ENCODE results near the gene TEF. TPM values are rescaled to one million over a fixed set of nuclear protein-coding genes. Genes with fewer than 3 reads are reported as not detected.

Gene TEF
- total RNA-seq, 1 donor from 2014 or later = 29.7 TPM

DNA sequence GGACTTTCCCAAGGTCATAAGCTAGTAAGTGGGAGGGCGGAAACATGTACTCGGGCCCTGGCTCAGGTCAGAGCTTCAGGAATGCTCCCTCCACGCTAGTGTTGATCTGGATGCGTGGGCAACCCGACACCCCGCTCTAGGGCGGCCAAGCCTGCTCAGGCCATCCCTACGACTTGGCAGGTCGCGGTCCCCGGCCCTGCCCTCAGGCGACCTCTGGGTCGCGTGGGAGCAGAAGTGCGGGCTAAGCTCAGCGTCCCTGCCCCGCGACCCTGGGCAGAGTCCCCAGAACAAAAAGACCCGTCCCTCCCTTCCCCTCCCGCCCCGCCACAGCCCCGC is 781 bp upstream of the TEF start:
- intact Hi-C loops (cut with DNase I) = no loop called here
- TF ChIP-seq, protein P1, sequence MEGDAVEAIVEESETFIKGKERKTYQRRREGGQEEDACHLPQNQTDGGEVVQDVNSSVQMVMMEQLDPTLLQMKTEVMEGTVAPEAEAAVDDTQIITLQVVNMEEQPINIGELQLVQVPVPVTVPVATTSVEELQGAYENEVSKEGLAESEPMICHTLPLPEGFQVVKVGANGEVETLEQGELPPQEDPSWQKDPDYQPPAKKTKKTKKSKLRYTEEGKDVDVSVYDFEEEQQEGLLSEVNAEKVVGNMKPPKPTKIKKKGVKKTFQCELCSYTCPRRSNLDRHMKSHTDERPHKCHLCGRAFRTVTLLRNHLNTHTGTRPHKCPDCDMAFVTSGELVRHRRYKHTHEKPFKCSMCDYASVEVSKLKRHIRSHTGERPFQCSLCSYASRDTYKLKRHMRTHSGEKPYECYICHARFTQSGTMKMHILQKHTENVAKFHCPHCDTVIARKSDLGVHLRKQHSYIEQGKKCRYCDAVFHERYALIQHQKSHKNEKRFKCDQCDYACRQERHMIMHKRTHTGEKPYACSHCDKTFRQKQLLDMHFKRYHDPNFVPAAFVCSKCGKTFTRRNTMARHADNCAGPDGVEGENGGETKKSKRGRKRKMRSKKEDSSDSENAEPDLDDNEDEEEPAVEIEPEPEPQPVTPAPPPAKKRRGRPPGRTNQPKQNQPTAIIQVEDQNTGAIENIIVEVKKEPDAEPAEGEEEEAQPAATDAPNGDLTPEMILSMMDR (IDR thresholded peaks at IDR 0.05) = no peak
- Histone ChIP-seq H3K9me3 (no peaks in the 10 kb centered on the region), H3K4me1 (peaks cover 28% of the 10 kb centered on the region), H3K36me3 (peaks cover 2% of the 10 kb centered on the region), H3K27ac (peak overlapping the region; percentile 97), H3K27me3 (ENCODE audit: low read depth) (no peaks in the 10 kb centered on the region), H3K4me3 (peak overlapping the region; percentile 80)
- ATAC-seq = peak; percentile 81 to 83
- peak; percentile 87 for DNase-seq

DNA sequence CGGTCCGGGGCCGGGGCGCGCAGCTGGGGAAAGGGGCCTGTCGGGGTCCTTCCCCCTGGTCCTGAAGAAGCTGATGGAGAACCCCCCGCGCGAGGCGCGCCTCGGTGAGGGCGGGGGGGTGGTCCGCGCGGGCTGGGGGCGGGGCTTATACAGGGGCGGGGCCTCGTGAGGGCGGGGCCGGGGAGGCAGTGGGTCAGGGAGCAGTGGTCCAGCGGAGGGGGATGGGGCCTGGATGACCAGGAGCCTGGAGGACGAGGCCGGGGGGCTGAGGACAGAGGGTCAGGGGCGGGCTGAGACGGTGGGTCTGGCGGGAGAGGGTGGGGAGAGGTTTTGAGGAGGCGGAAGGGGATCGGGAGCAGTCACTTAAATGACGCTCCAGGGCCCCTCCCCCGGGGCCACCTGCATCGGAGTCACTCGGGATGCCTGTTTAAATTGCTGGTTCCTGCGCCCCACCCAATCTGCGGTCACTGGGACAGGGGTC is 396 bp downstream of the TEF start:
- intact Hi-C loops (cut with DNase I) = no loop called here
- TF ChIP-seq, protein P1 (IDR thresholded peaks at IDR 0.05) = no peak
- peaks cover 3% of the 10 kb centered on the region for H3K36me3 ChIP-seq
- H3K4me3 ChIP-seq = peak overlapping the region; percentile 80
- no peaks in the 10 kb centered on the region for H3K27me3 ChIP-seq (ENCODE audit: low read depth)
- no peaks in the 10 kb centered on the region for H3K9me3 ChIP-seq
- peak; percentile 69 to 72 for ATAC-seq
- DNase-seq = peak; percentile 81
- peak overlapping the region; percentile 97 for H3K27ac ChIP-seq
- peaks cover 28% of the 10 kb centered on the region for H3K4me1 ChIP-seq

DNA sequence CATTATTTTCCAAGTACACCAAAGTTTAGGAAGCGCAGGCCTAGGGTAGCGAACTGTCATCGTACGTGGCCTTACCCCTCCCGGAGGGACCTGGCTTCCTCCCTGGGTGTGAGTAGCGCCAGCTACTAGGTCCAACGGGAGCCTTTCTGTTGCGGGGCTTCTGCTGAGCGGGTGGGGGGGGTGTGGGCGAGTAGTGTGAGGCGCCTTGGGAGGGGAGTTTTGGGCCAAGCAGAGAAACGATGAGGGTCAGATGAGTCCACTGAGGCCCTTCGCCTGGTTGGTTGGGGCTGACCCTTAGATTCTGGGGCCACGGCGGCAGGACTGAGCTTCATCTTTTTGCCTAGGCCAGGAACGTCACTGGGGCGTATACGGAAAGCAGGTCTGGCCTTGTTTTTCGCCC is 868 bp downstream of the TEF start:
- intact Hi-C loops (cut with DNase I) = no loop called here
- peak overlapping the region; percentile 97 for H3K27ac ChIP-seq
- no peak for ATAC-seq
- peak overlapping the region; percentile 80 for H3K4me3 ChIP-seq
- peaks cover 28% of the 10 kb centered on the region for H3K4me1 ChIP-seq
- H3K36me3 ChIP-seq = peaks cover 8% of the 10 kb centered on the region
- H3K9me3 ChIP-seq = no peaks in the 10 kb centered on the region
- H3K27me3 ChIP-seq (ENCODE audit: low read depth) = no peaks in the 10 kb centered on the region
- DNase-seq = no peak
- TF ChIP-seq, protein P1 (IDR thresholded peaks at IDR 0.05) = no peak

DNA sequence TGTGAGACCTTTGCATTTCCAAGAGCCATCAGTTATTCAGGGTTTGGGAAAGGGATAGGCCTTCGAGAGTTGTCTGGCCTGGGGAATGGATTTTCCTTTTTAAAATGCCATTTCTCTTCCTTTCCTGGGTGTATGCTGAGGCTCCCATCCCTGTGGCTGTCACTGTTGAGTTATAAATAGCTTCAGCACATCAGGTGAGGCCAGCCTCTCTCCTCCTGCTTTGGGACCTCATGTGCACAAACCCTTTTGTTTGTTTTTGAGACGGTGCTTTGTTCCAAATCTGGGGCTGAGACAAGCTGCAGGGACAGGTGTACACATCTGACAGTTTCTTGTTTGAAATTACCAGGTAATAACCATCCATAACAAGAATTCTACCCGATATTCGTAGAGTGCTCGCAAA is 1.3 kb downstream of the TEF start:
- Histone ChIP-seq H3K36me3 (peaks cover 13% of the 10 kb centered on the region), H3K27me3 (ENCODE audit: low read depth) (no peaks in the 10 kb centered on the region), H3K27ac (peak overlapping the region; percentile 97), H3K9me3 (no peaks in the 10 kb centered on the region), H3K4me3 (peak overlapping the region; percentile 80), H3K4me1 (peaks cover 28% of the 10 kb centered on the region)
- intact Hi-C loops (cut with DNase I) = no loop called here
- ATAC-seq (no peak), DNase-seq (no peak)
- TF ChIP-seq, protein P1 (IDR thresholded peaks at IDR 0.05) = no peak

DNA sequence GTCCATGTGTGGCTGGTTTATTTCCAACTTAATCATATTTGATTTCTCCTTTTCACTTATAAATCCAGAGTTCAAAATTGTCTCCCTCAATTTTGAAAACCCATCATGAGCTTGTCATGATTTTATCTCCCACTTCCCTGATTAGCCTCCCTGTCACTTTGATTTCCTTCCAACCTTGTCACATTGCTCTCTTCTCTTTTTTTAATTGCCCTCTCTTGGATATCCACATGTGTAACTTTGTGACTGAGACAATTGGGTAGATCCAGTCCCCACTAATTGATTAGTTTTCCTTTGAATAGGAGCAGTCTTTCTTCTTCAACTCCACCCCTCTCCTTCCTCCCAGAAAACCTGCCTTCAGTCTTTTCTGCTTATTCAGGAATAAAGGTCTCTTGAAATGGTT is 2.4 kb downstream of the TEF start:
- intact Hi-C loops (cut with DNase I) = no loop called here
- ATAC-seq (no peak), DNase-seq (no peak)
- Histone ChIP-seq H3K27me3 (ENCODE audit: low read depth) (no peaks in the 10 kb centered on the region), H3K27ac (no peak overlapping the region), H3K4me1 (peaks cover 28% of the 10 kb centered on the region), H3K36me3 (peaks cover 23% of the 10 kb centered on the region), H3K4me3 (no peak overlapping the region), H3K9me3 (no peaks in the 10 kb centered on the region)
- TF ChIP-seq, protein P1 (IDR thresholded peaks at IDR 0.05) = no peak

DNA sequence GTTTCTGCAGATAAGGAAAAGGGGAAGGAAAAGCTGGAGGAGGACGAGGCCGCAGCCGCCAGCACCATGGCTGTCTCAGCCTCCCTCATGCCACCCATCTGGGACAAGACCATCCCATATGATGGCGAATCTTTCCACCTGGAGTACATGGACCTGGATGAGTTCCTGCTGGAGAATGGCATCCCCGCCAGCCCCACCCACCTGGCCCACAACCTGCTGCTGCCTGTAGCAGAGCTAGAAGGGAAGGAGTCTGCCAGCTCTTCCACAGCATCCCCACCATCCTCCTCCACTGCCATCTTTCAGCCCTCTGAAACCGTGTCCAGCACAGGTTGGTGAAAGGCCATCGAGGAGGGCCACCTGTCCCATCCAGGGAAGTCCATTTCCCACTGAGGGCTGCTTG is 5.6 kb downstream of the TEF start:
- H3K4me1 ChIP-seq = peaks cover 15% of the 10 kb centered on the region
- H3K36me3 ChIP-seq = peaks cover 55% of the 10 kb centered on the region
- H3K27ac ChIP-seq = no peak overlapping the region
- TF ChIP-seq, protein P1 (IDR thresholded peaks at IDR 0.05) = no peak
- intact Hi-C loops (cut with DNase I) = no loop called here
- no peaks in the 10 kb centered on the region for H3K27me3 ChIP-seq (ENCODE audit: low read depth)
- H3K9me3 ChIP-seq = no peaks in the 10 kb centered on the region
- no peak overlapping the region for H3K4me3 ChIP-seq
- no peak for DNase-seq
- ATAC-seq = no peak
